Kidney (tissue), 22 donors: ENCODE data around the gene WDR44. TPM values are rescaled to one million over a fixed set of nuclear protein-coding genes. Genes with fewer than 3 reads are reported as not detected.
A peak's percentile ranks its signal among the peaks of the same experiment; 100 is the strongest.
"Not testable (repeated sequence)": the region's sequence is repeated elsewhere in the genome, so short reads cannot be mapped to it uniquely, and the experiment has no call there.

Source experiments
- DNase-seq, 5 donors: peaks; one replicate each; pipeline ENCODE4 v3.0.0-alpha.2; 2013 to 2020
- FAIRE-seq: peaks from 2 replicates; lab custom pipeline; 2012; peaks lifted over from hg19 to GRCh38; lab: Jason Lieb, UNC
- H3K27ac ChIP-seq, 2 donors: one replicate each; pipeline ENCODE4 v1.7.0; 2013; ENCODE audit warnings: low read depth in 2 of 2, low read length in 2 of 2, inconsistent platforms in 1 of 2
- H3K27me3 ChIP-seq: one replicate; pipeline ENCODE4 v1.7.1; 2013; ENCODE audit warnings: low read length, inconsistent platforms; ENCODE audit not compliant: control insufficient read depth, insufficient read depth
- H3K36me3 ChIP-seq, 3 donors: one replicate each; pipeline versions ENCODE4 v1.7.0 to v1.7.1; 2013; ENCODE audit warnings: low read length in 3 of 3, control low read depth in 1 of 3, inconsistent platforms in 1 of 3; ENCODE audit not compliant: insufficient read depth in 3 of 3, control insufficient read depth in 2 of 3
- H3K4me1 ChIP-seq, 3 donors: one replicate each; pipeline versions ENCODE4 v1.7.0 to v1.7.1; 2013; ENCODE audit warnings: low read length in 3 of 3, inconsistent platforms in 1 of 3, low read depth in 1 of 3; ENCODE audit not compliant: control insufficient read depth in 2 of 3, insufficient read depth in 2 of 3
- H3K4me3 ChIP-seq, 3 donors: one replicate each; pipeline versions ENCODE4 v1.7.0 to v1.8.1; 2013; ENCODE audit warnings: low read length in 3 of 3, control low read depth in 1 of 3, inconsistent platforms in 1 of 3
- H3K9ac ChIP-seq, 3 donors: one replicate each; pipeline versions ENCODE4 v1.7.0 to v1.7.1; 2013; ENCODE audit warnings: low read length in 3 of 3, control low read depth in 1 of 3, inconsistent platforms in 1 of 3
- H3K9me3 ChIP-seq, 3 donors: one replicate each; pipeline versions ENCODE4 v1.7.0 to v1.7.1; 2013; ENCODE audit warnings: low read length in 3 of 3, control low read depth in 1 of 3, inconsistent platforms in 1 of 3; ENCODE audit not compliant: control insufficient read depth in 2 of 3, insufficient read depth in 1 of 3
- CTCF ChIP-seq: IDR thresholded peaks from 3 replicates; pipeline ENCODE4 v1.5.1; 2012; ENCODE audit warnings: mild to moderate bottlenecking, moderate library complexity, borderline replicate concordance; ENCODE audit not compliant: insufficient read depth; ENCODE audit errors: extremely low read depth
- intact Hi-C: fragments of 100-400 bp; cut with DNase I; formaldehyde crosslinking; loops from one replicate; pipeline ENCODE4 v1.11.1; 2022
- long read RNA-seq, 10 donors: library from polyadenylated mRNA in 1 of 10; unstranded in 1 of 10; transcript quantifications; one replicate each; pipeline ENCODE4 v2.0.0 and lab custom pipeline, GENCODE V29; 2021 to 2026
- polyA plus RNA-seq: library from polyadenylated mRNA; stranded (reverse); fragments of 350-450 nt; fragmentation: Illumina TruSeq; extraction: RNeasy Lipid Tissue Mini Kit (QIAGEN cat#74804); gene quantifications from one replicate; pipeline ENCODE4 v1.2.3, GENCODE V29; 2014; ENCODE audit warnings: low read depth, low replicate concordance; ENCODE audit not compliant: insufficient read depth
- total RNA-seq: library from RNA; stranded (reverse); fragmentation: NEBNext Ultra II Directional; extraction: Animal tissue kit (Norgen Biotek cat#: 25700); gene quantifications from one replicate; pipeline ENCODE4 v1.2.1, GENCODE V29; 2021
- donor health status: control.
- donor health status: control.
- donor health status: control.
- donor health status: control.
- donor health status: control.
- donor health status: DM: yes; HTN: yes; CAD: no.
- donor health status: Normal renal cell carcinoma (clear cell type).

Gene WDR44
- 15.5 TPM for total RNA-seq
- polyA plus RNA-seq: 3.6 TPM
- long read RNA-seq, donor 1, full-length matches to known transcripts: 2 of 2 reads
- long read RNA-seq, donor 1, partial matches to known transcripts: 0 of 2 reads
- long read RNA-seq, donor 1, other reads (novel, unspliced or antisense): 0 of 2 reads
- long read RNA-seq, donor 2: 0 reads
- long read RNA-seq, donor 3, full-length matches to known transcripts: 2 of 2 reads
- long read RNA-seq, donor 3, partial matches to known transcripts: 0 of 2 reads
- long read RNA-seq, donor 3, other reads (novel, unspliced or antisense): 0 of 2 reads
- long read RNA-seq, donor 4: 0 reads
- long read RNA-seq, donor 5: 0 reads
- long read RNA-seq, donor 6: 0 reads
- long read RNA-seq, donor 7, full-length matches to known transcripts: 5 of 9 reads
- long read RNA-seq, donor 7, partial matches to known transcripts: 3 of 9 reads
- long read RNA-seq, donor 7, other reads (novel, unspliced or antisense): 1 of 9 reads
- long read RNA-seq, donor 8: 0 reads
- long read RNA-seq, donor 9, full-length matches to known transcripts: 1 of 1 reads
- long read RNA-seq, donor 9, partial matches to known transcripts: 0 of 1 reads
- long read RNA-seq, donor 9, other reads (novel, unspliced or antisense): 0 of 1 reads
- long read RNA-seq, donor 10, full-length matches to known transcripts: 1 of 1 reads
- long read RNA-seq, donor 10, partial matches to known transcripts: 0 of 1 reads
- long read RNA-seq, donor 10, other reads (novel, unspliced or antisense): 0 of 1 reads

- peak within 1 kb of the TSS; percentile 71 to 91 (median 73) for H3K9ac ChIP-seq
- intact Hi-C loops: no loop called here
- TF ChIP-seq CTCF: no peak
- FAIRE-seq: peak; percentile 23
- no peaks in the 10 kb centered on the region for H3K27me3 ChIP-seq
- no peaks in the 10 kb centered on the region for H3K9me3 ChIP-seq
- peaks cover 0 to 2% (median 0%) of the 10 kb centered on the region in 3 donors for H3K4me1 ChIP-seq
- peak; percentile 95 to 98 (median 97) for DNase-seq
- peak within 1 kb of the TSS; percentile 78 to 86 (median 81) for H3K4me3 ChIP-seq
- H3K27ac ChIP-seq: peak within 1 kb of the TSS; percentile 86
- no peaks in the 10 kb centered on the region for H3K36me3 ChIP-seq
These were observed at the start of gene WDR44 for GRCh38 chrX:118345464-118346257. Gene WDR44, plus strand, starts transcription at chrX:118346106. Its CDS starts 398 bp downstream, at chrX:118346504.

- H3K27me3 ChIP-seq, H3K4me1 ChIP-seq, H3K9ac ChIP-seq, intact Hi-C loops, FAIRE-seq, H3K4me3 ChIP-seq, H3K36me3 ChIP-seq, DNase-seq, H3K9me3 ChIP-seq, H3K27ac ChIP-seq: not testable (repeated sequence)
These were observed 40.1 kb upstream of the WDR44 start for GRCh38 chrX:118305827-118306226.

- DNase-seq (no peak), FAIRE-seq (no peak)
- no peak for TF ChIP-seq CTCF
- Histone ChIP-seq H3K9me3 (no peaks in the 10 kb centered on the region), H3K27me3 (no peaks in the 10 kb centered on the region), H3K4me3 (no peak overlapping the region), H3K9ac (no peak overlapping the region), H3K27ac (no peak overlapping the region), H3K4me1 (no peaks in the 10 kb centered on the region), H3K36me3 (no peaks in the 10 kb centered on the region)
- intact Hi-C loops: no loop called here
These were observed 30.4 kb upstream of the WDR44 start for GRCh38 chrX:118315529-118315928.
